HS-27A (cell line): Measurements from ENCODE around the gene DOCK9.

Source experiments
- DNase-seq: peaks from one replicate; pipeline ENCODE4 v3.0.0-alpha.2; 2012; ENCODE audit warnings: low read depth, missing footprints

Gene DOCK9, protein sequence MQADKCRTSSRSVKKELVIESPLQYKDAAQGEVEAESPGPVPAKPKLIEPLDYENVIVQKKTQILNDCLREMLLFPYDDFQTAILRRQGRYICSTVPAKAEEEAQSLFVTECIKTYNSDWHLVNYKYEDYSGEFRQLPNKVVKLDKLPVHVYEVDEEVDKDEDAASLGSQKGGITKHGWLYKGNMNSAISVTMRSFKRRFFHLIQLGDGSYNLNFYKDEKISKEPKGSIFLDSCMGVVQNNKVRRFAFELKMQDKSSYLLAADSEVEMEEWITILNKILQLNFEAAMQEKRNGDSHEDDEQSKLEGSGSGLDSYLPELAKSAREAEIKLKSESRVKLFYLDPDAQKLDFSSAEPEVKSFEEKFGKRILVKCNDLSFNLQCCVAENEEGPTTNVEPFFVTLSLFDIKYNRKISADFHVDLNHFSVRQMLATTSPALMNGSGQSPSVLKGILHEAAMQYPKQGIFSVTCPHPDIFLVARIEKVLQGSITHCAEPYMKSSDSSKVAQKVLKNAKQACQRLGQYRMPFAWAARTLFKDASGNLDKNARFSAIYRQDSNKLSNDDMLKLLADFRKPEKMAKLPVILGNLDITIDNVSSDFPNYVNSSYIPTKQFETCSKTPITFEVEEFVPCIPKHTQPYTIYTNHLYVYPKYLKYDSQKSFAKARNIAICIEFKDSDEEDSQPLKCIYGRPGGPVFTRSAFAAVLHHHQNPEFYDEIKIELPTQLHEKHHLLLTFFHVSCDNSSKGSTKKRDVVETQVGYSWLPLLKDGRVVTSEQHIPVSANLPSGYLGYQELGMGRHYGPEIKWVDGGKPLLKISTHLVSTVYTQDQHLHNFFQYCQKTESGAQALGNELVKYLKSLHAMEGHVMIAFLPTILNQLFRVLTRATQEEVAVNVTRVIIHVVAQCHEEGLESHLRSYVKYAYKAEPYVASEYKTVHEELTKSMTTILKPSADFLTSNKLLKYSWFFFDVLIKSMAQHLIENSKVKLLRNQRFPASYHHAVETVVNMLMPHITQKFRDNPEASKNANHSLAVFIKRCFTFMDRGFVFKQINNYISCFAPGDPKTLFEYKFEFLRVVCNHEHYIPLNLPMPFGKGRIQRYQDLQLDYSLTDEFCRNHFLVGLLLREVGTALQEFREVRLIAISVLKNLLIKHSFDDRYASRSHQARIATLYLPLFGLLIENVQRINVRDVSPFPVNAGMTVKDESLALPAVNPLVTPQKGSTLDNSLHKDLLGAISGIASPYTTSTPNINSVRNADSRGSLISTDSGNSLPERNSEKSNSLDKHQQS (N-terminal part only)

DNA sequence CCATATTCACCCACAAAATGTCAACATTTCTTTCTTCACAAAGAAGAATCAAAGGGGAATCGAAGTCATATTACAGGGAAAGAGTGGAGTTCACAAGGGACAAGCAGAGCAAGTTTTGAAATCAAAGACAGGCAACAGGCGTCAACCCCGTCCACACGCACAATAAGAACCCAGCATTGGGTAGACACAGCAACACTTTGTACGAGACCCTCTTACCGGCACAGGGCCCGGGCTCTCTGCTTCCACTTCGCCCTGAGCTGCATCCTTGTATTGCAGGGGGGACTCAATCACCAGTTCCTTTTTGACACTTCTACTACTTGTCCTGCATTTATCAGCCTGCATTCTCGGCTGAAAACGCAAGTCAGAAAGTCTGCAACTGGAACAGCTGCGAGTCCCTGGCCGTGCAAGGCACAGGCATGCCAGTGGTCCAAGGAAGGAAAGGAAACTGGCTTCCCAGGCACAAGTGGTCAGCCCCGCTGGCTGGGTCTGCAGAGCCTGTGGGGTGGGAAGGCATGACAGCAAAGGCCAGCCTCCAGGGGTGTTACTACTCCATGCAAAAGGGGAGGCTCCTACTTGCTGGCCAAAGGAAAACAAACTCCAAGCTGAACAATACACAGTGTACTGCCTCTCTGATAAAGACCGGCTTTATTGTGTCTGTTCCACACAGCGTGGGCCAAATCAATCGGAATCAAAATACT is at the start of gene DOCK9:
Gene DOCK9, minus strand, starts transcription at position 497 of the 698 bp plus-strand sequence. Its CDS starts 155 bp downstream, at position 342.
- DNase-seq, result no peak

DNA sequence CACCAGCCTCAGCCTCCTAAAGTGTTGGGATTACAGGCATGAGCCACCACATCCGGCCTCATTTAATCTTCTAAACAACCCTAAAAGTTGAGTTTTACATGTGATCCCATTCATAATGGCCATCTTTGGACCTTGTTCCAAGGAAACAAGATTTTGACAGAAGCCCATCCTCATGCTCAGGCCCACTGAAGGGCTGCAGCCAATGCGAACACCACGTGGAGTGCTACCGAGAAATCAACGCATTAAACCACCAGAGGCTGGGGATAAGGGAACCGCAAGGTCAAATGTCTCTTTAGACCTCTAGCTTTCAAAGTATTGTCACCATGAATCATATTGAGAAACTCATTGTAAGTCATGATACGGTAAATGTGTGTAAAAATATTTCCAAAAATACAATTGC is 49.4 kb upstream of the DOCK9 start:
- DNase-seq, result no peak

DNA sequence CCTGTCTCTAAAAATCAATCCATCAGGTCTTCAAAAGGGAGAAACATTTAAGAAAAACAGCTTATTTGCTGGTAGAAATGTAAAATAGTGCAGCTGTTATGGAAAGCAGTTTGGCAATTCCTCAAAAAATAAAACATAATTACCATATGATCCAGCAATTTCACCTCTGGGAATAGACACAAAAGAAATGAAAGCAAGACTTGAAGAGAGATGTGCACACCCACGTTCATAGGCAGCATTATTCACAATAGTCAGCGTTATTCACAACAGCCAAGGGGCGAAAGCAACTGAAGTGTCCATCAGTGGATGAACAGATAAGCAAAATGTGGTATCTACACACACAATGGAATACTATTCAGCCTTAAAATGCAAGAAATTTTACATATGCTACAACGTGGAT is 45.1 kb upstream of the DOCK9 start:
- DNase-seq, result no peak

DNA sequence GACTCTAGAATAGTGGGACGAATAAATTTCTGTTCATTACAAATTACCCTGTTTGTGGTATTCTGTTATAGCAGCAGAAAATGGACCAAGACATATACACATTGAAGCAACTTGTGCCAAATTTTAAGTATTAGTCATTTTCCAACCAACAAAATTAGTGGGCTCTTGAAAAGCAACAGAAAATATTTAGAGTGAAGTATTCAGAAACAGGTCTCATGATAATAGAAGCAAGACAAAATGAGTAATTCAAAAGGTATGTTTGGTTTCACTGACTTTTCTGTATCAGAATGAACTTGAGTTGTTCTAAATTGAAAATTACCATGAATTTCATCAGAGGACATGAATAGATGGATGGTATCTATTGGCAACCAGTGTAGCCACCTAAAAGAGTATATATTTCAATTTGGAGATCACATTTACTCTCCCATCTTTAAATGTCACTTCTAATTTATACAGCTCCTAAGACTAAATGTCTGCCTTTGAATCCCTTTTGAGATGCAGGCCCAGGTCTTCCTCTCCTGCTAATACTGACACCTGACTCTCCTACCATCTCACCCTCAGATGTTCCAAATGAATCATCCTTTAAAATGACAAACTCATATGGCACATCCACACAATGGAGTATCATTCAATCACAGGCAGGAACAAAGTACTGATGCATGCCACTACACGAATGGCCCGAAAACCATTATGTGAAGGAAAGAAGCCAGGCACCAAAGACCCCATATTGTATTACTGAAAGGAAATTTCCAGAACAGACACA is 40.7 kb upstream of the DOCK9 start:
- no peak for DNase-seq

DNA sequence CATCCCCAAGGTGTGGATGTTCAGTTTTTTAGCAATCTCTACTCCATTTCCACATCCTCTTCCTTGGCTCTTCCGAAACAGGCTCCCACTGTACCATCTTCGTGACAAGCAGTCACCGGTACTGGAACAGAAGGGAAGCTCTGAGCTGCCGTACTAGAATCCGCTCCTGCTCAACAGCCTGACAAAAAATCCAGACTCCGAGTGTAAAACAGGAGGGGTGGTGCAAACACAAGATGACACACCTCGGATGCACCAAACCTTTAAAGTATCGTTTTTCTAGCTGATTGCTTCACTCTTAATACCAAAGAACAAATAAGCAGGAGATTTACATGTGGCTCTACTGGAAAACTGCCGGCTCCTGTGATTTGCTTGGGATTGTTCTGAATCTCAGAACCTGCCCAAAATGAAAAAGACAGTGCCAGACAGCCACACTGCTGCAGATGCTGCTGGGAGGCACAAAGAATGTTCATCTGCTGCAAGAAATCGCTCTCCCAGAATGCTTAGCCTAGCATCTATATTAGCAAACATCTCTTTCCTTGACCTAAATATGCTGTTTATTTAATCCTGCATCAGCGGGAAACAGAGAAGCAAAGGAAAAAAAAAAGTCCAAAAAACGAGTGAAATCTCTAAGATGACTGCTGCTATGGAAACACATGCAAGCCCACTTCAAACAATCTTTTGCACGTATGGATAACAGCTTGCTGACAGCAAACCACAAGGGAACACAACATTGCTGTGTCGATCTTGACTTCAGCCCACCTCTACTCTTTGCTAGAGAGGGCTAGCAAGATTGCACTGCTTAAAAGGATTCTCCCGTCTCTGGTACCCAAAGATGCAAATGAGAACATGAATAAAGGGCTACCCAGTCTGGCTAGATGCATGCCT is 38.0 kb upstream of the DOCK9 start:
- DNase-seq, result no peak

DNA sequence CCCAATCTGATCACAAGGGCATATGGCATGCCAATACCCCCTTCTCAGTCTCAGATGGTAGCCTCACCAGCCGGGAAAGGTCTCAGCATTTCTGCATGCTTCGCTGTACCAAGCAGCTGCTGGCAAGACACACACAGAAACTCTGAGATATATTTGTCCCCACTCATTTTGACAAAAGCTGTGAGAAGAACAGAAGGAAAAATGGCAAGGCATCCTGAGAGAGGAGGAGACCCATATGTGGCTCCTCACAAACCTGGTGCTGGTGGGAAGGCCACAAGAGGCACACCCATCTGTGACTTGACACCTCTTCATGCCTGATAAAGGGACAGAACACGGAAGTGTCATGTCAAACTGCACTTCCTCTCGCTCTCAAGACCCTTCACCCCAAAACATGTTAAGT is 36.7 kb upstream of the DOCK9 start:
- DNase-seq, result no peak

DNA sequence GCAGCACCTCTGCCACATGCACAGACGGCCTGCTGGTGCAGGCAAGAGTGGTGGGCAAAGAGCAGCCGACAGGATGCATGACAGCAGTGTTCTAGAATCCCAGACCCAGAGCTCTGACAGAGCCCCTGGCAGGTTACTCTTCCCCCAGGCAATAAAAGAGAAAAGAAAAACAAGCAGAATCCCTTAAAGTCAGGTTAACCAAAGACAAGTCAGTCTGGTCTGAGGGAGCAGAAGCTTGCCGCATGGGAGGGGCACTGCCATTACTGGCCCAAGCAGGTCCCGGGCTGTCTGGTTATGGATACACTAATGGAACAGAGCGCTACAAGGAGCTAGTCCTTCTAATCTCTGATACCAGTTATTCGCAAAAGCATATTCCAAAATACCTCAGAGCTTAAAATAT is 36.1 kb upstream of the DOCK9 start:
- no peak for DNase-seq

DNA sequence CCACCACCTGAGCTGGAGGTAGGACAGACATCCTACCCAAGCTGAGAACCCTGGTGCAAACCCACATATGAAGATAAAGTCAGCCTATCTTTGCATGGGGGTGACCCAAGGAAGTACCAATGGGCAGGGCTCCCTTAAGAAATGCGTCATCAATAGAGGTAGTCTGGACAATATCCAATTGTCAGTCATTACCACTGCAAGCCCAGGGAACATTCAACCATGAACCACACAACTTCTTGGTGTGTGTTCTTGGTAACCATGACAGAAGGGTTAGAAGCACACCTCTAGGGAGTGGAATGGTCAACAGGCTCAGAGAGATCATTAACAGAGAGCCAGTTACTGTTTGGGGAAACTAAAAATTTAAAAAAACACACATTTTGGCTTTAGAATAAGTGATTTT is 34.7 kb upstream of the DOCK9 start:
- no peak for DNase-seq

DNA sequence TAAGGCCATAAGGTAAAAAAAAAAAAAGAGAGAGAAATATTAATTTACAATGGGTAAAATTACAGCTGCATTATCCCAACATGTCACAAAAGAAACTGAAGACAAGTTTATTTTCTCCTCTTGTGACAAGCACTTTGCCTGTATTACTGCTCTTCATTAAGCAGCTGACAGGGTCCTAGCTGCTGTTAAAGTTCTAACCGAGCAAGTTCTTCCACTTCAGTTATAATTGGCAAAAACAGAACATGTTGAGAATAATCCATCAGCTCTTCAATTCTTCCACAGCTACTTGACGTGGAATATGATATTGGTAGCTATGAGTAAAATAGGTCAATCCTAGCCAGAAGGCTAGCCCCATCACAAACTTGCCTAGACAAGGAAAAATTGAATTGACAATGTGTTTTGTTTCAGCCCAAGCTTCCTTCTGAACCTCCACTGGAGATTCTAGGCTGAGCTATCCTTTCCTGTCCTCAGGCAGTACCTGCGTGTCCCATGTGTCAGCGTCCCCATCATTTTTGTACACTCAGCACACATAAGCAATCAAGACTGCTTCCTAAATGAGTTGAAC is 32.2 kb upstream of the DOCK9 start:
- no peak for DNase-seq

DNA sequence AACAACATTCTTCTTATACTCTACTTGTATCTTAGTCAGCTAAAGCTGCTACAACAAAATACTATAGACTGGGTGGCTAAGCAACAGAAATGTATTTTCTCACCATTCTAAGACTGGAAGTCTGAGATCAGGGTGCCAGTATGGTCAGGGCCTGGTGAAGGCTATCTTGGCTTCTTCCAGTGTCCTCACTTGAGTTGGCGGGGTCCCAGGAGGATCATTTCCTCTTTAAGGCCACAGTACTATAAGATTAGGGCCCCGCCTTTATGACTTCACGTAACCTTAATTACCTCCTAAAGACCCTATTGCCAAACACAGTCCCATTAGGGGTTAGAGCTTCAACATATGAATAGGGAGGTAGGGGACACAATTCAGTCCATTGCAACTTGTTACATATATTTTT is 30.7 kb upstream of the DOCK9 start:
- DNase-seq, result no peak

DNA sequence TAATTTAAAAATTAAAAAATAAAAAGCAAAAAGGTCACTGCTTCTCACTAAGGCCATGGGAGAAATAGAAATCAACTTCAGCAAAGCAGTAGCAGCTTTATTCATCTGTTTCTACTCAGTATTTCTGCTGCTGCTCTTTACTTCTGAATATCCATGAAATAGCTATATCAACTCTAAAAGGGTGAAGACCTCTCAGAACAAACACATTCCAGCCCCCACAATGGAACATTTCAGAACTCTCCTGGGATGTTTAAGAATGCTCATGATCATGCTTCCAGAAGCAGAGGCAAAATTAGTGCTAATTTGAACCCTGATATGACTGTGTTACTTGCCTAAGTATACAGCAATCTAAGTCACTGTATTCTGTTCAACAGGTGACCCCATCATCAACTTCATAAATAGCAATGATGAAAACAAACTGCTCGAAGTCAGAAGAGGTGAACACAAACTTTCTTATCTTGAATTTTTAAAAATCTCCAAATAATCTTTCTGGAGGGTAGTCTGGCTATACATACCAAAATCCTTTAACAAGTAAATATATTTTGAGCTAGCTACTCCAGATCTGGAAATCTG is 29.6 kb upstream of the DOCK9 start:
- DNase-seq, result no peak

DNA sequence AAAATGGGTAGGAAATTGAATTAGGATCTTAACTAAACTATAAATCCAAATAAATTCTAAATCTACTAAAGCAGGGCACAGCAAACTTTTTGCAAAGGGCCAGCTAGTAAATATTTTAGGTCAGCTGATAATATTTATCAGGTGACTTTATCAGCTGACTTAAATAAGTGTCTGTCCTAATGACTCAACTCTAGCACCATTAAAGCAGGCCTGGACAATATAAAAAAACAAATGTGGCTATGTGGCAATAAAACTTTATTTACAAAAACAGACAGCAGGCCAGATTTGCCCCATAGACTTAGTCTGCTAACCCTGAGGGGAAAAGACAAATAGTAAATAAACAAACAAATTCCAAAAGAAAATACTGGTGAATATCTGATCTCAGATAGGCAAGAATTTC is 27.7 kb upstream of the DOCK9 start:
- no peak for DNase-seq

DNA sequence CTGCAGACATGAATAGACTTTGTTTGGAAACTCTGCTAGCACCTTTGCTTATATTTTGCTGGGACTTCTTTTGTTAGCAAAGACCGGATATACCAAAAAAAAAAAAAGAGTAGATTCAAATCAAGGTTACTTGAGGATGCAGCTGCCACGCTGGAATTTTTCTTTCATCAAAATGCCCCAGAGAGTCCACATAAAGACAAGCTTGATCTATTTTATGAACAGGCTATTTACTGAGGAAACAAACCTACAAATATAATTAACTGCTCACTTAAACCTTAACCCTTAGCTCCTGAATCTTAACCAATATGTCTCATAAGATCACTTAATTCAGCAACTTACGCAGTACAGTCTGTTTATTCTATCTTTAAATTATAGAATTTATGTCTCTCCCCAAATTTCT is 27.1 kb upstream of the DOCK9 start:
- no peak for DNase-seq

DNA sequence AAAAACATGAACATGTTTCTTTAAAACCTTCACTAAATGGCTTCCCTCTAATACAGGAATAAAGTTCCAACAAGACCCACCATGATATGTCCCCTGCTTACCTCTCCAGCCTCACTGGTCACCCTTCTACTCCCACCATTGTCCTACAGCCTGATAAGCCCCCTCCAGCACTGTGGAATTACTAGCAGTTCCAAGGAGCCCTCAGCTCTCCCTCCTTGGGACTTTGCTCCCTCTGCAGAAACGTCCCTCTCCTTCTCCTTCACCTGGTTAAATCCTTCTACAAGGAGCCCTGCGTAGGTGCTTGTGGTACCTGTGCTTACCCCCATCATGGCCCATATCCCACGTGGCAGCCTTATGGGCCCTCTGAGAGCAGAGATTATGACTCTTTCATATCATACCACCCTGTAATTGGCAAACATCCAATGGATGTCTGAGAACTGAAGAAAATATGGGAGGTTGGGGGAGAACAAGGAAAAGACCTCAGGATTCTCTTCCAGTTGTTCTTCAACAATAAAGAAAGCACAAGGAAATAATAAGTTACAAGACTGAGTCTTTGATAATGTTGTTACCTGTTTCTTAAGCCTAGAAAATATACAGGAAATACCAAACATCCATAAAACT is 26.1 kb upstream of the DOCK9 start:
- DNase-seq, result no peak

DNA sequence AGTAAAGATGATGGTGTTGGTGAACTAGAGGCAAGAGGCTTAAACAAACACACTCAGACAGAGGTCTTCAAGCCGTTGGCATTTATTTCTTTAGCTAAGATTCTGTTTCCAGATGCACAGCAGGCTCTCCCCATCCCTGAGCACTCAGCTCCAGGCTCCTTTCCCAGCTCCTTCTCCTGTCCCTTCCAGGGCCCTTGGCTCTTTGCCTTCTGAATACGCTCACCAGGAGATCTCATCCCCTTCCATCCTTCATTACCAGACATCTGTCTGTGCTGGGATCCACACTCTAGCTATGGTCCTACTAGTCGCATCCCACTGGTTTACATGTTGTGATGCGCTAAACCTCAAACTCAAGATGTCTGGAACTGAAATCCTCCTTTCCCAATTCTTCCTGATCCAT is 25.3 kb upstream of the DOCK9 start:
- DNase-seq, result no peak

DNA sequence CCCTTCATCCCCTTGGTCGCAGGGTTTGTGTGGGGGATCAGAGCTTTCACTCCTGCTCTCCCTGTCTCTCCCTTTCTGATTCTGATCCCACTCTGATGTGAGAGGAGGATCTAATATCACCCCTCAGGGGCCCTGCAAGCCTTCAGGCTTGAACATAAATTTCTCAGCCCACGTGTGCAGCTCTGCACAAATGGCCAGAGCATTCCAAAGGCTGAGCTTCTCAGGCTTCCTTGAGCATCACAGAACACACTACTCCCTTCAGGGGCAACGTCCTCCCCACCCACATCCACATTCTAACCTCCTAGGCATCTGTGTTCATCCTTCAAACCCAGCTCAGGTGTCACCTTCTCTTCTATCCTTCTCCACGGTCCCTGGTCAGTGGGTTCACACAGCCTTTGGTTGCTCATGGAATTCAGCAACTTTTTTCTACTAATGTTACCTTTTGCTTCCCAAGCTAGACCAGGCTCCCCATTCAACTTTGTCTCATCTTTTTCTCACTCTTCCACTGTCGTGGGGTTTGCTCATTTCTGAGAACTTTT is 24.4 kb upstream of the DOCK9 start:
- no peak for DNase-seq

DNA sequence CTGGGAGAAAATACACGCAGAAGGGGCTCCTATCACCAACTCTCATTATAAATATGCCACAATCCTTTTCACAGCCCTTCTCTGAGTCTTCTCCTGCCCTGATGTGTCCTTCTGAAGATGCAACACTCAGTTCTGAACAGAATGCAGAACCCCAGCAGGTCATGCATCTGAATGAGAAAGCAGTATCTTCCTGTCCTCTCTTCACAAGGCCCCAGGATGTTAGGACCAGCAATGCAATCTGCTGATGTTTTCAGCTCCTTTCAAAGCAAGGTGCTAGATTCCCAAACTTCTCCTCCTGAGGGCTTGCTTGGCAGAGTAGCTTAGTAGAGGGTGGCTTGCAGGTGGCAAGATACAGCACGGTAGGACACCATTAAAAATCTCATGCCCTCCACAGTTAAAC is 22.3 kb upstream of the DOCK9 start:
- DNase-seq, result no peak

DNA sequence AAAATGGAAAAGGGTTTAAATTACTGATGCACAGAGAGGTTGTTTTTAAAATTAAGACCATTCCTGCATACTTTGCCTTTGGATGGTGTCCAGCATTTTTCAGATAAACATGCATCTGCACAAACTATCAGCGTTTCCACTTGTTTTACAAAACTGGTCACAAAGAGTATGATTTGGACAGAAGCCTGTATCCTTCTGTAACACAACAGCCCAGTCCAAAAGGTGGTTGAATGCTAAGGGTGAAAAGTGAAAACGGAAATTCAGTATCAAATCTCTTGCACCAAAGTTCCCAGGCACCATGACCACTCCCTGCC is 21.7 kb upstream of the DOCK9 start:
- DNase-seq, result no peak
